NCI-H2171 (cell line): Measurements from ENCODE around the gene RASGEF1C.
A peak's percentile ranks its signal among the peaks of the same experiment; 100 is the strongest.
"Not testable (repeated sequence)": the region's sequence is repeated elsewhere in the genome, so short reads cannot be mapped to it uniquely, and the experiment has no call there.

Experiments
- DNase-seq: peaks from one replicate; lab custom pipeline; 2025; lab: John Stamatoyannopoulos, UW

Gene RASGEF1C

GRCh38 chr5:180210961-180211760 is 2.1 kb upstream of the RASGEF1C start:
- DNase-seq = no peak

GRCh38 chr5:180210077-180210476 is 1.1 kb upstream of the RASGEF1C start:
- DNase-seq = not testable (repeated sequence)

GRCh38 chr5:180208435-180209081 is 453 bp downstream of the RASGEF1C start:
- peak; percentile 4 for DNase-seq

GRCh38 chr5:180208038-180208434 is 975 bp downstream of the RASGEF1C start:
- DNase-seq = no peak

GRCh38 chr5:180207593-180207992 is 1.4 kb downstream of the RASGEF1C start:
- DNase-seq = no peak

GRCh38 chr5:180206993-180207392 is 2.0 kb downstream of the RASGEF1C start:
- no peak for DNase-seq

- no peak for DNase-seq
Measured at GRCh38 chr5:180205916-180206315, 3.1 kb downstream of the RASGEF1C start.

GRCh38 chr5:180204276-180204819 is 4.7 kb downstream of the RASGEF1C start:
- DNase-seq = no peak

- no peak for DNase-seq
Measured at GRCh38 chr5:180202939-180203573, 6.0 kb downstream of the RASGEF1C start.

- DNase-seq = no peak
Measured at GRCh38 chr5:180201051-180201987, 7.7 kb downstream of the RASGEF1C start.

- no peak for DNase-seq
Measured at GRCh38 chr5:180199390-180199789, 9.6 kb downstream of the RASGEF1C start.

GRCh38 chr5:180198208-180198607 is 10.8 kb downstream of the RASGEF1C start:
- DNase-seq = no peak

GRCh38 chr5:180197016-180197702 is 11.9 kb downstream of the RASGEF1C start:
- no peak for DNase-seq

- DNase-seq = peak; percentile 34
Measured at GRCh38 chr5:180194410-180195345, 14.3 kb downstream of the RASGEF1C start.

- no peak for DNase-seq
Measured at GRCh38 chr5:180193749-180194375, 15.1 kb downstream of the RASGEF1C start.

- DNase-seq = no peak
Measured at GRCh38 chr5:180191716-180192115, 17.3 kb downstream of the RASGEF1C start.

- DNase-seq = no peak
Measured at GRCh38 chr5:180187767-180188166, 21.2 kb downstream of the RASGEF1C start.

GRCh38 chr5:180180846-180181245 is 28.2 kb downstream of the RASGEF1C start:
- DNase-seq = no peak

GRCh38 chr5:180180421-180180820 is 28.6 kb downstream of the RASGEF1C start:
- no peak for DNase-seq
